NCI-H510A treated with DMSO at 0.1 percent for 48 hours (cell line): ENCODE measurements around the gene TASP1.
"Not testable (repeated sequence)": the region's sequence is repeated elsewhere in the genome, so short reads cannot be mapped to it uniquely, and the experiment has no call there.

Experiments
- DNase-seq: peaks from one replicate; lab custom pipeline; 2025; lab: John Stamatoyannopoulos, UW

TASP1 gene

DNA sequence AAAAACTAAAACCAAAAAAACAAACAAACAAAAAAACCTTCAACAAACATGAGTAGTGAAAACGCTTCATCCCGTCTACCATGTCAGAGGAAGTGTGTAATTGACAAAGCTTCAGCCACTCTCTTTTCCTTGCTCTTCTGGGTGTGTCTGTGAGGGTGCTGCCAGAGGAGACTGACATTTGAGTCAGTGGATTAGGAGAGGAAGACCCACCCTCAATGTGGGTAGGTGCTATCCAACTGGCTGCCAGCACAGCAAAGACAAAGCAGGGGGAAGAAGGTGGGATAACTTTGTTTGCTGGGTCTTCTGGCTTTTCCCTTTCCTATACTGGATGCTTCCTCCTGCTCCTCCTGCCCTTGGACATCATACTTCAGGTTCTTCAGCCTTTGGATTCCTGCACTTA lies 145.6 kb downstream of the TASP1 start:
- DNase-seq, result no peak

DNA sequence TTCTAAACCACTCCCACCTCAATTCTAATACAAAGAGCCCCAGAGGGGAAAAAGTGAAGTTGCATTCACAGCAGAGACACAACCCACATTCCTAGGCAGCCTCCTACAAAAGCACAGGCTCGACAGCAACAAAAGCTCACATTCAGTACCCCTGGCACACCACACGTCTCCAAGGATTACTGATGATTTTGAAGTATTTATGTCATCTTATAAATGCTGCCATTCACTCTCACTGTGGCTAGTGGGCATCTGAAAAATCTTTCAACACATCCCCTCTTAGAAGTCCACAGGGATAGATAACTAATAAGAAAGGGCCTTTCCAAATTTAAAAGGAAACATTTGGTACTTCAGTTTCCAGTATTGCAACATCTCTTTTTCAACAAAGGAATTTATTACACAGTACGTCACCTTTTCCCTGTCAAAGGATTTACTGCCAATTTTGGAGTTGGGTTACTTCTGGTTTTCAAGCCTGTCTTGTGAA lies 146.7 kb downstream of the TASP1 start:
- DNase-seq, result no peak

DNA sequence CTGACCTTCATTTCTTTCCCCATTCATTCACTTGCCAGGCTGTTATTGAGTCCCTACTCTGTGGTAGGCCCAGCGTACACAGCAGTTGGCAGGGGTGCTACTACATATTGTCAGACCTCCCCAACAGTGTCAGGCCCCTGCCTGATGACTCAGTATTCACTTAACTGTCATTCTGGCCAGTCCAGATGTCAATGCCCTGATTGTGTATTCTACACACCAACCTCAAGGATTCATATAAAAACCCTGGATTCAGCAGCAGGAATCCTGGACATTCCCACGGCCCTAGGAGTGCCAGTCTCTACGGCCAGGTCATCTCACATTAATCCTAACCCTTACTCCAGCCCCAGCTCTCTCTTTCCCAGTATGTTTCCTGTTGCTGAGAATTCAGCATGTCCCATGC lies 151.5 kb downstream of the TASP1 start:
- DNase-seq, result no peak

DNA sequence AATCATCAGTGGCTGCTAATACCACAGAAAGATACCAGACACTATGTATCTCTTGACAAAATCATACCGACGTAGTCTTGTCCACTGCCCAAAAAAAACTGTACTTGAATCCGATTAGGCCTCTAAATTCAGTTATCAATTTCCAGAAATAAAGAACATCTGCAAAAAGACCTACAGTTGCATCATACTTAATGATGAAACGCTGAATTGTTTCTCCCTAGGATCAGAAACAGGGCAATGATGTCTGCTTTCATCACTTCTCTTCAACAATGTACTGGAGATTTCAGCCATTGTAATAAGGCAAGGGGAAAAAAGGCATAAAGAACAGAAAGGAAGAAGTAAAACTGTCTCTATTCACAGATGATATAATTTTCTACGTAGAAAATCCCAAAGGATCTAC lies 152.0 kb downstream of the TASP1 start:
- no peak for DNase-seq

DNA sequence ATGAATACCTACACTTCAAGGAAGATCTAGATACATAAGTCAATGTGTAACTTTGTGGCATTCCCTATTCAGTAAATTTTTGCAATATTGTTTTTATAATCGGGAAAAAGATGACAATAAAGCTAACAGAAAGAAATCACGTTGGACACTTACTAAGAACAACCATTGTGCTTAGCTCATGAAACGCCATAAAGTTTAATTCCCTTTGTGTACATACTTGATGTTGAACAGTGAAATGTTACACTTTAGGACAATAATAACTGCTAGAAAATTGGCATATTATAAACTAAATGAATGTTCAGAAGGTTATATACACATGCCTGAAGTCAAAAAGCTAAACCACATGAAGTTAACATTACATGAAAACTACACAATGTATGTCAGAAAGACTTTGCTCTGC lies 153.2 kb downstream of the TASP1 start:
- DNase-seq, result no peak

DNA sequence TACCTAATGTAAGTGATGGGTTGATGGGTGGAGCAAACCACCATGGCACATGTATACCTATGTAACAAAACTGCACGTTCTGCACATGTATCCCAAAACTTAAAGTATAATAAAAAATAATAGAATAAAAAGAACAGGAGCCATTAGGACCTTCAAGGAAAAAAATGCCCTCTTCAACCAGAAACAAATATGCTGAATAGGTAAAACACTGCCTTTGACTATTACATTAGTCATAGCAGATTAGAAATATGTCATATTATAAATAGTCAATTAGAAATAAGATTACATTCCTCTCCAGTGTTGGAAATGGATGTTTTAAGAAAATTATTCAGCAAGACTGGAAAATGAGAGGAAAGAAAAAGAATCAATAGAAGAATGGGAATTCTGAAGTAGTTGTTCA lies 153.7 kb downstream of the TASP1 start:
- DNase-seq, result not testable (repeated sequence)

DNA sequence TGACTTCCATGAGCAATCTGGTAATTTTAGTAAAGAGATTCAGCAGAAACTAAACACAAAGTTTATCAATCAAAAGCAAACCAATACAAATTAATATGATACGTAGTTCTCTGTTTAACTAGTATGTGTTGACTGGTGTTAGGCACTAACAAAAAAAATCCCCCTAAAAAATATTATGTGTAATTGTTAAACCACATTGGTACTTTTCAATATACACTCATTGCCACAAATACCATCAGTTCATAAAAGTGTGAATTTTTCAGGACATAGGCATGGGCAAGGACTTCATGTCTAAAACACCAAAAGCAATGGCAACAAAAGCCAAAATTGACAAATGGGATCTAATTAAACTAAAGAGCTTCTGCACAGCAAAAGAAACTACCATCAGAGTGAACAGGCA lies 155.3 kb downstream of the TASP1 start:
- DNase-seq, result not testable (repeated sequence)

DNA sequence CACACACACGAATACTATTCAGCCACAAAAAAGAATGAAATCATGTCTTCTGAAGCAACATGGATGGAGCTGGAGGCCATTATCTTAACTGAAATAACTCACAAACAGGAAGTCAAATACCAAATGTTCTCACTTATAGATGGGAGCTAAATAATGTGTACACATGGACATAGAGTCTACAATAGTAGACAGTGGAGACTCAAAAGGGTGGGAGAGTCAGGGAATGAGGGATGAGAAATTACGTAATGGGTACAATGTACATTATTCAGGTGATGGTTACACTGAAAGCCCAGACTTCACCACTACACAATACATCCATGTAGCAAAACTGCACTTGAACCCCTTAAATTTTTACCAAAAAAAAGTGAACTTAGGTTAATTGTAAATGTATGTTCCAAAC lies 160.4 kb downstream of the TASP1 start:
- no peak for DNase-seq

DNA sequence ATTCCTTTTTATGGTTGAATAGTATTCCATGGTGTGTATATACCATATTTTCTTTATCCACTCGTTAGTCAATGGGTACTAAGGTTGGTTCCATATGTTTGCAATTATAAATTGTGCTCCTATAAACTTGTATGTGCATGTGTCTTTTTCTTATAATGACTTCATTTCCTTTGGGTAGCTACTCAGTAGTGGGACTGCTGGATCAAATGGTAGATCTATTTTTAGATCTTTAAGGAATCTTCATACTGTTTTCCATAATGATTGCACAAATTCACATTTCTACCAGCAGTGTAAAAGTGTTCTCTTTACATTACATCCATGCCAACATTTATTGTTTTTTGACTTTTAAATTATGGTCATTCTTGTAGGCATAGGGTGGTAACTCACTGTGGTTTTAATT lies 164.3 kb downstream of the TASP1 start:
- no peak for DNase-seq

DNA sequence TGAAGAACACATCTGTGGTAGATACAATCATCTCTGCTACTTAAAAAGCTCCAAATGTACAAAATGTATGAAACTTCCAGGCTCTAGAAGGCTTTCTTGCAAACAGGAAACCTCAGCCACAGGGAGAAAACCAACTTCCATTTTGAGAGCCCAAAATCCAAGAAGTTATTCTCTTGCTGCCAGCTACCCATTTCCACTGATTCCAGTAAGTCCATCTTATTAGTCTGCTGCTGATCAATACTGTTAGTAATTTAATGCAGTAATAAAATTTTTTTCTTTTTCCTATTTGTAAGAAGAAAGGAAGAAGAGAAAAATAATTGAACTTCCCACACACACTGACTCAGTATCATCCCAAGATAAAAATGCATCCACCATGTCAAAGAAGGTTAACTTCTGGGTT lies 169.5 kb downstream of the TASP1 start:
- no peak for DNase-seq

DNA sequence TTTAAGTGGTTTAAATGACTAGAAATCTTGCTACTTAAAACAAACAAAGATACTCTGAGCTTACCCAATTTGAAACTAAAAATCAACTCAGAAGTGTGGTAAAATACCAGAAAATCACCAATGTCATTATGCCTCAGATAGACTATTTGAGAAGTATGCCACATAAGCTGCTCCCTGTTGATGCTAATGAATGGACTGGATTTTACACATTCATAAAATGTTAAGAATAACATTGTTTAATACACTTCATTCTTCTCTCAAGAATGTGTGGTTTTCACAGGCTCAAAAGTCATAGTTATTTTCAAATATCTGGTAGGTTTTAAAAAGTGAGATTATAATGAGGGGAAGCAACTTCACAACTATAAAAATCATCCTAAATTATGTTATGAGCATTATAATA lies 170.6 kb downstream of the TASP1 start:
- DNase-seq, result no peak

DNA sequence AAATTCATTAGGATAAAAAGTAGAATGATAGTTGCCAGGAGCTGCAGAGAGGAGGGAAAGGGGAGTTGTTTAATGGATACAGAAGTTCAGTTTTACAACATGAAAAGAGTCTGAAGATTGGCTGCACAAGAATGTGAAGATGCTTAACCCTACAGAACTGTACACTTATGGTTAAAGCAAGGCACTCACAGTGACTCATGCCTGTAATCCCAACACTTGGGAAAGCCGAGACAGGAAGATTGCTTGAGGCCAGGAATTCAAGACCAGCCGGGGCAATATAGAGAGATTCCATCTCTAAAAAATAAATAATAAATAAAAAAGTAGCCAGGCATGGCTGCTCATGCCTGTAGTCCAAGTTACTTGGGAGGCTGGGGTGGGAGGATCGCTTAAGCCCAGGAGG lies 174.0 kb downstream of the TASP1 start:
- no peak for DNase-seq

DNA sequence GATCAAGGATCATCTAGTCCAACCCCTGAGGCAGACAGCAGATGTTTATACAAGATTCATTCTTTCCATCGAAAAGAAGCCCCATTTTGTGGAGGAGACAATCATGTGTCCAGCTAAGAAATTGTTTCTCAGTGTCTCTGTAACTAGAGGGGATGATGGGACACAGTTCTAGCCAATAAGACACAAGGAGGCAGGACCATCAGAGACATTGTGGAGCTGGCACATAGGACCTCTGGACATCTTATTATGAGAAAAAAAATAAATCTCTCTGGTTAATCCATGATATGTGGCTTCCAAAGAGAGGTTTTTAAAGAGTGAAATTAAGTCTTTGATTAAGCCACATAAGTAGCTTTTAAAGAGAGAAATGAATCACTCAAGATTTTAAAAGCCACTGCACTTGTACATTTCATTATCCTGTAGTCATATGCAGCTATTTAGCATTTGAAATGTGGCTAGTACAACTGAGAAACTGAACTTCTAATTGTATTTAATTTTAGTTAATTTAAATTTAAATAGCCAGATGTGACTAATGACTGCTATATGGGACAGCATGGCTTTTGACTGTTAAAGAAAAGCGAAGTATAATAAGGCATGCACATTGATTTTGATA lies 176.8 kb downstream of the TASP1 start:
- DNase-seq, result no peak

DNA sequence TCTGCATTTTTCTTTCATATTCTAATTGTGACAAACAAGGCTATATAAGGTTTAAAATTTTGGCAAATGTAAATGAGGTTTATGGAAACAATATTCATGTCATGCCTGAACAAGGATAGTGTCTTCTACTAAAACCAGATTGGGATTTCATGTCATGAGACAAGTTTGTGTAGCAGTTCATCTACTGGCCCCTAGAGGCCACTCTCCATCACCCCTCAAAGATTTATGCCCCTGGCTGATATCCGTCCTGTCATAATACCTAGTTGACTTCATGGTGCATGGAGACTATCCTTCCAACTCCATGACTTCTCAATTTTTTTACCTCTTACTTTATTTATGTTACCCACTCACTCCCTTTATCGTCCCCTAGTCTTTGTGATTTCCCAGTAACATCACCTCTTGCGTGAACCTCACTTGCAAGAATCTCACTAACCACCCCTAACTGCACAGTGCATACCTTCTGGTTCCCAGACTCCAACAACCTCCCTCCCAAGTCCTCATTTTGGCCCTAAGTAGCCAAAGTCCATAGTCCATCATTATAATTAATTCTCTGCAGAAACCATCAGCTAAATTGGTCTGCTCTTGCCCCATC lies 179.8 kb downstream of the TASP1 start:
- peak; percentile 33 for DNase-seq

DNA sequence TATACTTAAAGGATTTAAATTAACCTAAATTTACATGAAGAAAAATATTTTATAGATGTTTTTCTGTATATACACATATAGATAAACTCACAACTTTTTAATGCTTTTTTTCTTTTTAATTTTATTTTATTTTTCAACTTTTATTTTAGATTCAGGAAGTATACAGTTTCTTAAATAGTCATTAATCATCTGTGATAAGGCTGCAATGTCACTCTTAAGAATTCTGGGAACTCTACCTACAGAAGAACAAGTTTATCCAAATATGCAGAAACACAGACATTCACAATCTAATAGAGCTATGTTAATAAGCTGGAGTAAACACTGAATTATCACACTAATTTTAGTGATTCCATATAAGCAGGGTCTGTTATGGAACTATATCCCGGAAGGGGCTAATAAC lies 181.2 kb downstream of the TASP1 start:
- no peak for DNase-seq

DNA sequence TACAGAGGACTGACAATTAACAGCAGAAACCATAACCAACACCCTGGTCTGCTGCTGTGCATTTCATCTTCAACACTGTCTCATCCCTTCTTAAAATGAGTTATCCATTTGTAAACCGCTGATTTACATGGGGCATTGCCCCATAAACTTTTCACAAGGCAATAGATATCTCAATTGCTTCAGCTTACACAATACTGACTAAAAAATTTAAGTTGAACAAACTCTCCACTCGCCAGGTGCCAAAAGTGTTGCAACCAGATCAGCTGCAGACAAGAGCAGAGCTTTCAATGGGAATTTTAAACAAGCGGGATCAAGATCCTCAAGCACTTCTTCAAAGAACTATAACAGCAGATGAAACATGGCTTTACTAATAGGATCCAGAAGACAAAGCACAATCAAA lies 183.0 kb downstream of the TASP1 start:
- no peak for DNase-seq

DNA sequence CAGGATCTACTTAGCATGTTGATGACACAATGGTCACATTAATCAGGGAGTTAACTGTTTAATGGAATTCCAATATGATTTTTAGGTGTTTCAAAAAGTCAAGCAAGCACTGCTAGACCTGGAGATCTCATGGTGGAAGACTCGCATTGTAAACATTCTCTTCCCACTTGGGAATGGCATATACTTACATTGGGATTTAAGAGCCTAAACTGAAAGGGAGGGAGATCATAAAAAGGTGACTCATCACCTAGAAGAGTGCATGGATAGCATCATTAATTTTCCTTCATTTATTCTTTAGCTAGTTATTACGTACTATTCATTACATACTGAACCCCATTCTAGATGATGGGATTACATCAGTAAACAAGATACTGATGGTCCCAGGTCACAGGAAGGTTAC lies 185.4 kb downstream of the TASP1 start:
- DNase-seq, result no peak

DNA sequence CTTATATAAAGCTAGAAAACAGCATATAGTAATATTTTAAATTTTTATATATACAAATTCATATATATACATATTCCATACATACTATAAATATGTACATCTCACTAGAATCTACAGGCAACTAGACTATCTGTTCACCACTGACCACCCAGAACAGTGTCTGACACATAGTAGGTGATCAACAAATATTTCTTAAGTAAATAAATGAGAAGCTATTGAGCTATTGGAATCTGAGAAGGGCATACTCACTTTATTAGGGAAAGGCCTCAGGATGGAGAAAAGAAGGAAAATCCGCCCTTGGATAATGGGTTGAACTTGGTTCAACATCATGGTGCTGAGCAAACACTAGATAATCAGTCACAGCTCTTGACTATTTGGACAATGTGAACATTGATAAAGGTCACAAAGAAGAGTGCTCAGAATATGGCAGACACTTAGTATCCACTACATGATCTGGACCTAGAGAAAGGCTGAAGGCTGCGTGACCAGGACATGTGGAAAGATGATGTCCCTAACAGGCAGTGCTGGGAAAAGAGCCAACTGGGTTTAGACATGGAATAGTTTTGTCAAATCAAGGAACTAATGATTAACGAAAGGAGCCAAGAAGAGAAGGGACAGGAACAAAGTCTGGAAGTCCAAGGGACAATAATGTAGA lies 186.1 kb downstream of the TASP1 start:
- no peak for DNase-seq

DNA sequence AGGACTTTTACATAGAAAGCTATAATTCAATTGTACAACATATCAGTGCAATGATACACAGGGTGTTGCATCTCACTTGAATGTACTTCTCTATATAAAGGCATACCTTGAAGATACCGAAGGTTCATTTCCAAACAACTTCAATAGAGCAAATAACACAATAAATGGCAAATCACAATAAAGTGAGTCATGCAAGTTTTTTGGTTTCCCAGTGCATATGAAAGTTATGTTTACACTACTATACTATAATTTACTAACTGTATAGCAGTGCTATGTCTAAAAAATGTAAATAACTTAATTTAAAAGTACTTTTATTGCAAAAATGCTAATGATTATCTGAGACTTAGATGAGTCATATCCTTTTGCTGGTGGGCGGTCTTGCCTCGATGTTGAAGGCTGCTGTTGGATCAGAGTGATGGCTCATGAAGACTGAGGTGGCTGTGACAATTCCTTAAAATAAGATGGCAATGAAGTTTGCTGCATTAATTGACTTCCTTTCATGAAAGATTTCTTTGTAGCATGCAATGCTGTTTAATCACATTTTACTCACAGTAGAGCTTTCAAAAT lies 188.8 kb downstream of the TASP1 start:
- no peak for DNase-seq

DNA sequence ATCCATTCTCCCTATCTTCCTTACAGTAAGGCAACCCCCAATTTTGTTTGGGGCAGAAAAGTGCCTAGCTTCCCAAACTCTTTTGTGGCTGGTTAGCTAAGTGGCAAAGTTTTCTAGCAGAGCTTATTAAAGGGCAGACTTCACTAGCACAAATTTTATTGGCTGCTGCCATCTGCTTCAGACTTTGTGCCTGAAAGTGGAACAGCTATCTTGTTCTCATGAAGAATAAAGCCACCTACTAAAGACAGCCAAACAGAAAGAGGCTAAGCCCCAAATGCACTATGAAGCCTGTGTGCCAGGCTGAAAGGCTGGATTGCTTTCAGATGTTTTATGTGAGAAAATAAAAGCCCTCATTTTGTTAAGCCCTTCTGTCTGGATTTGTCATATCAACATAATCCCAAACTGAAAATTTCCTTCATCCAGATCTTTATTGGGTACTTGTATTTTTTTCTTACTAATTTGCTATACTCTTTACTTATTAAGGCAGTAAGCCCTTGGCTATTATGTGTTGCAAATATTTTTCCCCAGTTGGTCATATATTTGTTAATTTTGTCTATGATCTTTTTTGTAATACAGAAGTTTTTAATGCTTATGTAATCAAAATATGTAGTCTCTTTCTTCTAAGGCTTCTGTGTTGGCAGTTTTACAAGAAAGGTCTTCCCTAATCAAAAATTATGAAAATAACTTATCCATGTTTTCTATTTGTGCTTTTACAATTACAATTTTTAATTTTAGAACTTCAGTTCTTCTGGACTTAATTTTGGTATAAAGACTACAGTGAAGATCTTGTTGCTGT lies 191.1 kb downstream of the TASP1 start:
- DNase-seq, result no peak

DNA sequence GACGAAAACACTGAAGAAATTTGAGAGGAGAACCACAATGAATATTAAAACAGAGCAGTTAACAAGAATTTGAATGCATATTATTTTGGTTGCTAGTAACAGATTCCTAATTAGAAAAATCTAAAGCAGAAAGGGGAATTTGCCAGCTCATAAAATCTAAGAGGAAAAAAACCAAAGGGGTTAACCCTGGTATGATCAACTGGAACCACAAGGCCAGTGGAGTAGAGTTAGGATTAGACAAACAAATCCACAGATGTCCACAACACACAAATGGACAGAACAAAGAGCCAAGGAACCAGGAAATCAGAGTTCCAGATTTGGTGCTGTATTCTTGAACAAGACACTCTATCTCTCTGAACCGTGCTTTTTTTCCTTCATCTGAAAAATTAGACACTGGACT lies 195.0 kb downstream of the TASP1 start:
- DNase-seq, result no peak

DNA sequence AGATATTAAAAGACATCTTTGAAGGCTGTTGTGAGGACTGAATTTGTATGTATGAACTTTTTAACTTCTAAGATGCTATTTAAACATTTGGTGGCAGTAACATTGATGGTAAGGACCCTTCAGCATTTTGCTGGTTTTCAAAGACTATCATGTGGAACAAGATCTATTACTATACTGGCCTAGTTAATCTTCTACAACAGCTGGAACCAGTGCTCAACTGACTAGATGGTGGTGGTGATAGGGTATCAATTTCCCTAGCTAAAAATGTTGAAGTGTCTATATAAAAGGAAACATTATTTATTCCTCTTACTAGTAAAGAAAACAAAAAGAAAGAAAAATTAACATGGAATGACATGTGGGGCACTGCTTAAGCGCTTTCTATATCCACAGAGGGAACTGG lies 195.7 kb downstream of the TASP1 start:
- no peak for DNase-seq

DNA sequence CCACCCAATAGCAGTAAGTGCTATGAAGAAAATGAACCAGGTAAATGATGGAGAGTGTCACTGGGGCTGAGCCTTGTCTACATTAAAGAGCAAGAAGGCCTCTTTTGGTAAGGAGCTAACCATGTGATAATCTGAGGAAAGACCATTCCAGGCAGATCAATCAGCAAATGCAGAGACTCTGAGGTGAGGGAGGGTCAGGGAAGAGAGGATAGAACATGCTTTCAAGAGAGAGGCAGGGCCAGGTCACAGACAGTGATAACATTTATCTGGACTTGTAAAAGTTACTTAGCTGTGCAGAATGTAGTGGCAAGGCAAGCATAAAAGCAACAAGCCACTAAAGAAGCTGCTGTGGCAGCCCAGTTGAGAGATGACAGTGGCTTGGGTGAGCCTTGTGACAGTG lies 197.3 kb downstream of the TASP1 start:
- DNase-seq, result no peak
